Esophagus squamous epithelium (tissue), 4 donors: ENCODE data around the gene CNOT9.

Experiments
- CTCF ChIP-seq, 6 experiments: fragments of 450-650 bp in 4 of 6; fragments of 200-600 bp in 2 of 6; sonication (generic) in 2 of 6; IDR thresholded peaks; one replicate each; pipeline ENCODE4 v1.5.1; 2016 to 2019; ENCODE audit warnings: antibody characterized with exemption in 6 of 6, mild to moderate bottlenecking in 4 of 6, moderate library complexity in 4 of 6
- POLR2A ChIP-seq, 4 donors: fragments of 450-650 bp; IDR thresholded peaks; one replicate each; pipeline ENCODE4 v1.6.1; 2017; ENCODE audit warnings: antibody characterized with exemption in 4 of 4, mild to moderate bottlenecking in 4 of 4, moderate library complexity in 3 of 4

- TF ChIP-seq CTCF (IDR thresholded peaks at IDR 0.05) (no peak), POLR2A (IDR thresholded peaks at IDR 0.05) (no peak)
Observed at GRCh38 chr2:218583983-218584850, 15.6 kb downstream of the CNOT9 start.
